HL-60 (cell line): Measurements from ENCODE around the gene SNTG2.

Experiments
- DNase-seq, 2 experiments: peaks; one replicate each; pipeline ENCODE4 v3.0.0-alpha.2; 2010 to 2020; ENCODE audit warnings: low read depth in 1 of 2, low spot score in 1 of 2
- H3K27ac ChIP-seq: fragments of 250-450 bp; sonication (Bioruptor Pico); replicated peaks from 2 replicates; pipeline ENCODE4 v1.5.1; 2020; ENCODE audit warnings: mild to moderate bottlenecking, moderate library complexity
- H3K27me3 ChIP-seq: fragments of 250-450 bp; sonication (Bioruptor Pico); 2 replicates; pipeline ENCODE4 v1.5.1; 2021; ENCODE audit warnings: mild to moderate bottlenecking, moderate library complexity; ENCODE audit not compliant: insufficient read depth, poor library complexity, severe bottlenecking
- H3K4me3 ChIP-seq: replicated peaks from 2 replicates; pipeline ENCODE4 v1.5.1; 2011; ENCODE audit warnings: mild to moderate bottlenecking, control low read depth, low read length; ENCODE audit not compliant: insufficient read depth
- GABPA ChIP-seq: IDR thresholded peaks from 2 replicates; pipeline ENCODE4 v1.6.1; 2012; ENCODE audit warnings: low read depth
- POLR2AphosphoS5 ChIP-seq: IDR thresholded peaks from 2 replicates; pipeline ENCODE4 v1.6.1; 2012; ENCODE audit warnings: low read depth
- SPI1 ChIP-seq: IDR thresholded peaks from 2 replicates; pipeline ENCODE4 v1.6.1; 2012; ENCODE audit warnings: low read depth, mild to moderate bottlenecking, borderline replicate concordance
- TF ChIP-seq, protein P1 (sequence below): IDR thresholded peaks from one replicate; pipeline ENCODE4 v1.5.1; 2011; ENCODE audit warnings: low read length, control low read depth, inconsistent platforms; ENCODE audit not compliant: insufficient read depth
- TF ChIP-seq, protein P2 (sequence below): IDR thresholded peaks from 2 replicates; pipeline ENCODE4 v1.6.1; 2012; ENCODE audit warnings: low read depth; ENCODE audit not compliant: insufficient replicate concordance

Gene SNTG2

DNA sequence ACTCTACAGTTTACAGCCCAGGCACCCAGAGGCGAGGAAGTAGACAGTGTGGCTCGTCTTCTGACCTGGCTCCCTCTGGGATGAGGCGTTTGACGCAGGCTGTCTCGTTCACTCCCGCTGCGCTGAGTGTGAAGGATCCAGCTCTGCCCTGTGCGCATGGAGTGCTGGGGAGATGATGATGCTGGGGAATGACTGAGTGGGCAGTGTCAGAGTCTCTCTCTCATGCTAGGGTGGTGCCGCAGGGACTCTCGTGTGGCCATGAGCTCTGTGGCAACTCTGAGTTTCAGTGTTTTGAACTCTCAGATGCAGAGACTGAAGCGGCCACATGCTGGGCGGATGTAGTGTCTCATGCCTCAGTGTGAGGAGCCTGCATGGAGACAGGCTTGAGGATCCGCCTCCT lies 344.3 kb downstream of the SNTG2 start:
- no peak for TF ChIP-seq SPI1
- TF ChIP-seq POLR2AphosphoS5: no peak
- TF ChIP-seq, protein P1, sequence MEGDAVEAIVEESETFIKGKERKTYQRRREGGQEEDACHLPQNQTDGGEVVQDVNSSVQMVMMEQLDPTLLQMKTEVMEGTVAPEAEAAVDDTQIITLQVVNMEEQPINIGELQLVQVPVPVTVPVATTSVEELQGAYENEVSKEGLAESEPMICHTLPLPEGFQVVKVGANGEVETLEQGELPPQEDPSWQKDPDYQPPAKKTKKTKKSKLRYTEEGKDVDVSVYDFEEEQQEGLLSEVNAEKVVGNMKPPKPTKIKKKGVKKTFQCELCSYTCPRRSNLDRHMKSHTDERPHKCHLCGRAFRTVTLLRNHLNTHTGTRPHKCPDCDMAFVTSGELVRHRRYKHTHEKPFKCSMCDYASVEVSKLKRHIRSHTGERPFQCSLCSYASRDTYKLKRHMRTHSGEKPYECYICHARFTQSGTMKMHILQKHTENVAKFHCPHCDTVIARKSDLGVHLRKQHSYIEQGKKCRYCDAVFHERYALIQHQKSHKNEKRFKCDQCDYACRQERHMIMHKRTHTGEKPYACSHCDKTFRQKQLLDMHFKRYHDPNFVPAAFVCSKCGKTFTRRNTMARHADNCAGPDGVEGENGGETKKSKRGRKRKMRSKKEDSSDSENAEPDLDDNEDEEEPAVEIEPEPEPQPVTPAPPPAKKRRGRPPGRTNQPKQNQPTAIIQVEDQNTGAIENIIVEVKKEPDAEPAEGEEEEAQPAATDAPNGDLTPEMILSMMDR: no peak
- TF ChIP-seq, protein P2, sequence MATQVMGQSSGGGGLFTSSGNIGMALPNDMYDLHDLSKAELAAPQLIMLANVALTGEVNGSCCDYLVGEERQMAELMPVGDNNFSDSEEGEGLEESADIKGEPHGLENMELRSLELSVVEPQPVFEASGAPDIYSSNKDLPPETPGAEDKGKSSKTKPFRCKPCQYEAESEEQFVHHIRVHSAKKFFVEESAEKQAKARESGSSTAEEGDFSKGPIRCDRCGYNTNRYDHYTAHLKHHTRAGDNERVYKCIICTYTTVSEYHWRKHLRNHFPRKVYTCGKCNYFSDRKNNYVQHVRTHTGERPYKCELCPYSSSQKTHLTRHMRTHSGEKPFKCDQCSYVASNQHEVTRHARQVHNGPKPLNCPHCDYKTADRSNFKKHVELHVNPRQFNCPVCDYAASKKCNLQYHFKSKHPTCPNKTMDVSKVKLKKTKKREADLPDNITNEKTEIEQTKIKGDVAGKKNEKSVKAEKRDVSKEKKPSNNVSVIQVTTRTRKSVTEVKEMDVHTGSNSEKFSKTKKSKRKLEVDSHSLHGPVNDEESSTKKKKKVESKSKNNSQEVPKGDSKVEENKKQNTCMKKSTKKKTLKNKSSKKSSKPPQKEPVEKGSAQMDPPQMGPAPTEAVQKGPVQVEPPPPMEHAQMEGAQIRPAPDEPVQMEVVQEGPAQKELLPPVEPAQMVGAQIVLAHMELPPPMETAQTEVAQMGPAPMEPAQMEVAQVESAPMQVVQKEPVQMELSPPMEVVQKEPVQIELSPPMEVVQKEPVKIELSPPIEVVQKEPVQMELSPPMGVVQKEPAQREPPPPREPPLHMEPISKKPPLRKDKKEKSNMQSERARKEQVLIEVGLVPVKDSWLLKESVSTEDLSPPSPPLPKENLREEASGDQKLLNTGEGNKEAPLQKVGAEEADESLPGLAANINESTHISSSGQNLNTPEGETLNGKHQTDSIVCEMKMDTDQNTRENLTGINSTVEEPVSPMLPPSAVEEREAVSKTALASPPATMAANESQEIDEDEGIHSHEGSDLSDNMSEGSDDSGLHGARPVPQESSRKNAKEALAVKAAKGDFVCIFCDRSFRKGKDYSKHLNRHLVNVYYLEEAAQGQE: no peak
- TF ChIP-seq GABPA: no peak
- no peak overlapping the region for H3K27ac ChIP-seq
- no peak overlapping the region for H3K4me3 ChIP-seq
- no peak for DNase-seq
- no peaks in the 10 kb centered on the region for H3K27me3 ChIP-seq

DNA sequence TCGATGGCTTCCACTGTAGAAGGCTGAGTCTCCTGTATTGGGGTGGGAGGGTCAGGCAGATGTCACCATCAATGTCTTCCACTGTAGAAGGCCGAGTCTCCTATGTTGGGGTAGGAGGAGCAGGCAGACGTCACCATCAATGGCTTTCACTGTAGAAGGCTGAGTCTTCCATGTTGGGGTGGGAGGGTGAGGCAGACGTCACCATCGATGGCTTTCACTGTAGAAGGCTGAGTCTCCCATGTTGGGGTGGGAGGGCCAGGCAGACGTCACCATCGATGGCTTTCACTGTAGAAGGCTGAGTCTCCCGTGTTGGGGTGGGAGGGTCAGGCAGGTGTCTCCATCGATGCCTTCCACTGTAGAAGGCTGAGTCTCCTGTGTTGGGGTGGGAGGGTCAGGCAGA lies 345.1 kb downstream of the SNTG2 start:
- no peaks in the 10 kb centered on the region for H3K27me3 ChIP-seq
- no peak for DNase-seq
- TF ChIP-seq, protein P2: no peak
- no peak for TF ChIP-seq GABPA

DNA sequence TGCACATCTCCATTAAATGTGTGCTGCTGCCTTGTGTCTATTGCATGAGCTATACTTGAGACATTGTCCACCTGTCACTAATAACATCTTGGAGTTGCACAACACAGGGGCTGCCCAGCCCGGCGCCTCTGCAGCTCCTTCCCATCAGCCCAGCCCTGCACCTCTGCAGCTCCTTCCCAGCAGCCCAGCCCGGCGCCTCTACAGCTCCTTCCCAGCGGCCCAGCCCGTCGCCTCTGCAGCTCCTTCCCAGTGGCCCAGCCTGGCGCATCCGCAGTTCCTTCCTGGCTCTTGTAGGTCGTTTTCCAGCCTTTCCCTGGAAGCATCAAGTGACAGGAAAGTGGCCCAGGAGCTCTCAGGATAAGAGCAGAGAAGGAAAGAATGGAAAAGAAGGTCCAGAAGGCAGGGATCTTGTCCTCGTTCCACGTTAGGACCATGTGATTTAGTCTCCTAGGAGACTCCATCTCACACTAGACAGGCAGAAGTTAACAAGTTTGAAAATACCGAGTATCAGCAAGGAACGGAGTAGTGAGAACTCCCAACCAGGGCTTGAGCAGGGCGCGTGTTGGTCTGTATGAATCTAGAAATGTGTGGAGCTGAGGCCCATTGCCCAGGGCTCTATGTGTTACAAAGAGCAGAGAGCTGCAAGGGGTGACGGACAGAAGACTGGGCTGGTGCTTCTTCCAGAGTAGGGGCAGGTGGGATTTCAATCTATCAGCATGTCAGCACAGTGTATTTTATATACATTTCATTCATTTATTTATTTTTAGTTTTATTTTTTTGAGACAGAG lies 346.9 kb downstream of the SNTG2 start:
- no peak overlapping the region for H3K4me3 ChIP-seq
- TF ChIP-seq GABPA (no peak), SPI1 (no peak), POLR2AphosphoS5 (no peak)
- TF ChIP-seq, protein P1: no peak
- TF ChIP-seq, protein P2: no peak
- no peaks in the 10 kb centered on the region for H3K27me3 ChIP-seq
- H3K27ac ChIP-seq: no peak overlapping the region
- DNase-seq: no peak

More for the DNA sequence above, 345.1 kb downstream of the SNTG2 start:
- no peak overlapping the region for H3K4me3 ChIP-seq
- H3K27ac ChIP-seq: no peak overlapping the region
